HG02623 (cell line): ENCODE measurements around the gene ITIH2.
"Not testable (repeated sequence)": the region's sequence is repeated elsewhere in the genome, so short reads cannot be mapped to it uniquely, and the experiment has no call there.

Source experiments
- ATAC-seq: cut with Tn5 transposase; IDR thresholded peaks from one replicate; pipeline ENCODE4 v1.9.1; 2021; ENCODE audit warnings: moderate library complexity; ENCODE audit not compliant: unreplicated experiment

ITIH2 gene

DNA sequence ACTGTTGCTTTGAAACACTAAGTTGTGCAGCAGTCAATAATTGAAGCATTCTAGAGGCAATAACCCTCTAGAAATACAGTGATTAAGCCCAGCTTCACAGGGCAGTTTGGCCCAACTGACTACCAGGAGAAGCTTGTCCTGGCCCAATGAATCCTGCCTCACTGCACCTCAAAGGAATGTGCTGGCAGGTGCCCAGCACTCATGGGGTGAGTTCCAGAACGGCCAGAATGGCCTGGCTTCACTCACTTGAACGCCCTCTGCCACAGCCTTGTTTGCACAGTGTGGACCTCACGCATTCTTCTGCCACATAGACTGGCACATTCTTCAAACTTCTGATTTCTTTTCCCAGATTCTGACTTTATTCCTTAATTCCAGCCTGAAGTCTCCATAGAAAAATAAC lies 6.6 kb upstream of the ITIH2 start:
- ATAC-seq: no peak

GRCh38 chr10:7697426-7697825 lies 5.7 kb upstream of the ITIH2 start:
- ATAC-seq: no peak

- ATAC-seq: no peak
Observed at GRCh38 chr10:7700577-7701125, 2.5 kb upstream of the ITIH2 start.

DNA sequence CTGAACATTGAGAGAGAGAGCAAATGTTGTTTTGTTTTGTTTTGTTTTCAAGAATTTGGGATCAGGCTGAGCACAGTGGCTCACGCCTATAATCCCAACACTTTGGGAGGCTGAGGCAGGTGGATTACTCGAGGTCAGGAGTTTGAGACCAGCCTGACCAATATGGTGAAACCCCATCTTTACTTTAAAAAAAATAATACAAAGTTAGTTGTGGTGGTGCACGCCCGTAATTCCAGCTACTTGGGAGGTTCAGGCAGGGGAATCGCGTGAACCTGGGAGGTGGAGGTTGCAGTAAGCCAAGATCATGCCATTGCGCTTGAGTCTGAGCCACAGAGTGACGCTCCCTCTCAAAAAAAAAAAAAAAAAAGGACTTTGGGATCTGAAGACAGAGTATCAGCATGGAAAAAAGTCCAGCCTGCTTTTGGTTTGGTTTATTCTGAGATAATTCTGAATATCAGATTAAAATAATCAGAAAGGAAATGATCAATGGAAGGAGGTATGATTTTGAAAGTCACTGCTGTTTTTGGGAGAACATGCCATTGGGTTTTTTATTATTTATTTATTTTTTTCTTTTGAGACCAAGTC lies 1.9 kb upstream of the ITIH2 start:
- no peak for ATAC-seq

DNA sequence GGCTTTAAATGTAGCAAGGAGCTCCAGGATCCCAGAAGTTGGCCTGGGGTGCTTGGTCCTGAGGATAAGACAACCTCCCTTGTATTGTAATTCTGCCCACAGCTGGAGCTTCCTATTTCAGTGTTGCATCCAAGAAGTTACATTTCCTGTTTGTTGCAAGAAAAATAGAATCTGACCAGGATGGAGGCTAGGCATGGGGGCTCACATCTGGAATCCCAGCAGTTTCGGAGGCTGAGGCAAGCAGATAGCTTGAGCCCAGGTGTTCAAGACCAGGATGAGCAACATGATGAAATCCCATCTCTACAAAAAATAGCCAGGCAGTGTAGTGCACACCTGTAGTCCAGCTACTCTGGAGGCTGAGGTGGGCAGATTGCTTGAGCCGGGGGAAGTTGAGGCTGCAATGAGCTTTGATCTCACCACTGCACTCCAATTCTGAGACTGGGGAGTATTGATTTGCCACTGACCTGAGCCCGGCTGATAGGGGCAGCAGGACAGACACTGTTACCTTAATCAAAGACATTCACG lies 766 bp upstream of the ITIH2 start:
- no peak for ATAC-seq

- ATAC-seq: no peak
Observed at GRCh38 chr10:7704071-7705016, 1.2 kb downstream of the ITIH2 start.

DNA sequence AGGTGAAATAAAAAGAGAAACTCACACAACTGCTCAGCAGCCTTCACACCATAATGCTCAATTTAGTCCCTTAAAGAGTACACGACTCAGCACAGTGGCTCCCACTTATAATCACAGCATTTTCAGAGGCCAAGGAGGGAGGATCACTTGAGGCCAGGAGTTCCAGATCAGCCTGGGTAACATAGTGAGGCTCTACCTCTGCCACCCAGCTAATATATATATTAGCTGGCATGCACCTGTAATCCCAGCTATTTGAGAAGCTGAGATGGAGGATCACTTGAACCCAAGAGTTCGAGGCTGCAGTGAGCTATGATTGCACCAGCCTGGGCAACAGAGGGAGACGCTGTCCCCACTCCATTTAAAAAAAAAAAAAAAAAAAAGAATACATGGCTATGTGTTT lies 2.2 kb downstream of the ITIH2 start:
- no peak for ATAC-seq

DNA sequence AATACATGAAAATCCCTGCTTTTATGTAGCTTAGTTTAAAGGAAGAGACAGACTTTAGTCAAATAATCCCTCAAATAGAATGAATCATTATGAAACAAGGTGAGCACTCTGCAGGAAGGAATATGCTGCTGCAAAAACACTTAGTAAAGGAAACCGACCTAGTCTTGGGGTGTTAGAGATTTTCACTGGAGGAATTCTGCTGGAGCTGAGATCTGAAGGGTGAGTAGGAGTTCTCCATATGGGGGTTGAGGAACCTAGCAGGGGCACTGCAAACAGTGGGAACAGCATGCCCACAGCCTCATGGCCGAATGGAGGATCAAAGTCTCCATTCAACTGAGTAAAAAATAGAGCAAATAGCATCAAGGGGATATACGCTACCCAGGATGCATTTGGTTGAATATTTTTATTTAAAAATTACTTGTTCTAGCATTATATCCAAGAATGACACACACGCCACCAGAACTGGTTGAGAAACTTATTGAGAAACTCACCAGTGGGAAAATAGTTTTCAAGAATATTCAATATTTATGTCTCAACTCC lies 3.5 kb downstream of the ITIH2 start:
- ATAC-seq: no peak

- no peak for ATAC-seq
Observed at GRCh38 chr10:7707102-7707501, 4.0 kb downstream of the ITIH2 start.

- no peak for ATAC-seq
Observed at GRCh38 chr10:7707858-7708622, 4.9 kb downstream of the ITIH2 start.

- ATAC-seq: no peak
Observed at GRCh38 chr10:7708832-7709231, 5.7 kb downstream of the ITIH2 start.

- no peak for ATAC-seq
Observed at GRCh38 chr10:7710446-7710845, 7.3 kb downstream of the ITIH2 start.

DNA sequence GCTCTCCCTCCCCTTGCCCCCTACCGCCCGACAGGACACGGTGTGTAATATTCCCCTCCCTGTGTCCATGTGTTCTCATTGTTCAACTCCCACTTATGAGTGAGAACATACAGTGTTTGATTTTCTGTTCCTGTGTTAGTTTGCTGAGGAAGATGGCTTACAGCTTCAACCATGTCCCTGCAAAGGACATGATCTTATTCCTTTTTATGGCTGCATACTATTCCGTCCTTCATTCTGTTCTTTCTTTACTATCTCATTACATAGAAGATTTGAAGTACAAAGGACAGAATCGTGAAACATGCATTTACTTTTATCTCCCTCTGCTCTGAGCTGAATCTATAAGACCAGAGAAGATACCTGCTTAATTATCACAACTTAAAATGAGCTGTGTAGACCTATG lies 8.0 kb downstream of the ITIH2 start:
- not testable (repeated sequence) for ATAC-seq

GRCh38 chr10:7715515-7715914 lies 12.4 kb downstream of the ITIH2 start:
- no peak for ATAC-seq

GRCh38 chr10:7717767-7718166 lies 14.7 kb downstream of the ITIH2 start:
- no peak for ATAC-seq

- ATAC-seq: no peak
Observed at GRCh38 chr10:7718685-7719084, 15.6 kb downstream of the ITIH2 start.

DNA sequence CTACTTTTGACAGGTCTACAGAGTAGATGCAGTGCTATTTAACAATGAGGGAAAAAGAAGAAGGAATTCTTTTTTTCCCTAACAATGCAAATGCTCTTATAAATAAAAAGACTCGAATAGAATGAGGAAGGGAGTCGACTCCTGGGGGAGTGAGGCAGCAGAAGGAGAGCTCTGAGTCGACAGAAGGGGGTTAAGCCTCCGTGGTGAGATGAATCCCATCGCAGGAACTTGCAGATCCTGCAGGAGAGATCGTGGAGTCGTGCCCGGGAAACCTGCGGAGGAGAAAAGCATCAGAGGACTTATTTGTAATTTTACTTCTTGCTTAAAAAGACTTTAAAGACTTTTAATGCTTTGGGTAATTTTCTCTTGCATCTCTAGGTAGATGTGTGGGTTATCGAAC lies 17.4 kb downstream of the ITIH2 start:
- ATAC-seq: no peak

GRCh38 chr10:7722927-7723529 lies 19.9 kb downstream of the ITIH2 start:
- no peak for ATAC-seq

DNA sequence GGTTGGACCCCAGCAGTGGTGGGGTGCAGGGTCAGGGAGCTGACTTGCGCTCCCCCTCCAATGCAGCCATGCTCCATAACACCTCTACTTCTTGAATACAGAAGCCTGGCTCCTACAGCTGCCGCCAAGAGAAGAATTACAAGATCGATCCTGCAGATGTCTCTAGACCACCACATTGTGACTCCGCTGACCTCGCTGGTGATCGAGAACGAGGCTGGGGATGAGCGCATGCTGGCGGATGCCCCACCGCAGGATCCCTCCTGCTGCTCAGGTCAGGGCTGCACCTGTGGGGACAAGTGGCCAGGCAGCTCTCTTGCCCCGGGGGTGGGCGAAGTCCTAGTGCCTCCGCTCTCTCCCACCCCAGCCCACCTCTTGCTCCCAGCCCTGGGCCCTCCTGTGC lies 31.7 kb downstream of the ITIH2 start:
- no peak for ATAC-seq
